ENCODE data around the gene POTEB3.
"Not testable (repeated sequence)": the region's sequence is repeated elsewhere in the genome, so short reads cannot be mapped to it uniquely, and the experiment has no call there.

POTEB3 gene

DNA sequence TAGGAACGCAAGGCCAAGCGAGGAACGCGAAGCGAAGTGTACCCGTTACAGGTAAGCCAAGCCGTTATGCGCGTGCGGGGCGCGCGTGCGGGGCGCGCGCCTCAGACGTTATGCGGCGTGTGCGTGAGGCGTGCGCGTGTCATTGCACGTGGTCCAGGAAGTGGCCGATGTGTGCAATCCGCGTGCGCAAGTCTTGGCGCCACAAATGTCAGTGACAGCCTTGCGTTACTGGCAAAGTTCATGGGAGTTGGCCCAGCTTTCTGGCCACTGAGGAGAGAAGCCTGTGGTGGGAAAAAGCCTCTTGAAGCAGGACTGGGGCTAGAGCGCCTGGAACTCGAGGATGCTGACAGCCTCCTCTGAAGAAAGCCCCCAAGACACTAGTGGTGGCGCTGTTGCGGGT, at the start of gene POTEB3:
Gene POTEB3, minus strand, starts transcription at position 101 of the 400 bp plus-strand sequence. CDS start 488 bp downstream, outside the sequence.
- H3K4me1 ChIP-seq (ENCODE audit: control insufficient read depth in 1 of 2, insufficient read depth in 2 of 2, low read length in 2 of 2); H3K36me3 ChIP-seq (ENCODE audit: control insufficient read depth in 1 of 2, insufficient read depth in 2 of 2, low read length in 2 of 2); H3K9ac ChIP-seq (ENCODE audit: low read depth in 1 of 2, low read length in 2 of 2); H3K4me3 ChIP-seq (ENCODE audit: low read depth in 1 of 2, low read length in 2 of 2); H3K27ac ChIP-seq (ENCODE audit: low read depth, low read length); H3K9me3 ChIP-seq (ENCODE audit: control insufficient read depth in 1 of 2, low read length in 2 of 2); H3K27me3 ChIP-seq (ENCODE audit: control insufficient read depth in 1 of 2, insufficient read depth in 2 of 2, low read length in 2 of 2): not testable (repeated sequence)

DNA sequence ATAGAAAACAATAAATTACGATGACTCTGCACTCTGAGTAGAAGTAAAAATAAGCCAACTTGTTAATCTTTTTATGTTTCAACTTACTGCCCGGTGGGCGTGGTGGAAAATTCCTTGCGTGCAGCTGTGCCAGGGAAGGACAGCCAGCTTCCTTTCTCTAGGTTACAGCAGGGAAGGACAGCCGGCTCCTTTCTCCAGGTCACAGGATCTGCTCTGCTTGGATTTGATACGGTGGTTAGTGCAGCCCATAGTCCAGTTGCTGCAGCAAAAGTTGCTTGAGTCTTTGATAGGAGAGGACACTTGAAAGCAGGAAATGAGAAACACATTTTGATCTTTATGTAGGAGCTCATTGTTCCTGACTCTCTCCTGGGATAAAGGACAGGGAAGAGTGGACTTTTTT, 13.4 kb upstream of the POTEB3 start:
- H3K9me3 ChIP-seq (ENCODE audit: control insufficient read depth in 1 of 2, low read length in 2 of 2); H3K27ac ChIP-seq (ENCODE audit: low read depth, low read length); H3K4me1 ChIP-seq (ENCODE audit: control insufficient read depth in 1 of 2, insufficient read depth in 2 of 2, low read length in 2 of 2); H3K9ac ChIP-seq (ENCODE audit: low read depth in 1 of 2, low read length in 2 of 2); H3K36me3 ChIP-seq (ENCODE audit: control insufficient read depth in 1 of 2, insufficient read depth in 2 of 2, low read length in 2 of 2); H3K4me3 ChIP-seq (ENCODE audit: low read depth in 1 of 2, low read length in 2 of 2); H3K27me3 ChIP-seq (ENCODE audit: control insufficient read depth in 1 of 2, insufficient read depth in 2 of 2, low read length in 2 of 2): not testable (repeated sequence)

DNA sequence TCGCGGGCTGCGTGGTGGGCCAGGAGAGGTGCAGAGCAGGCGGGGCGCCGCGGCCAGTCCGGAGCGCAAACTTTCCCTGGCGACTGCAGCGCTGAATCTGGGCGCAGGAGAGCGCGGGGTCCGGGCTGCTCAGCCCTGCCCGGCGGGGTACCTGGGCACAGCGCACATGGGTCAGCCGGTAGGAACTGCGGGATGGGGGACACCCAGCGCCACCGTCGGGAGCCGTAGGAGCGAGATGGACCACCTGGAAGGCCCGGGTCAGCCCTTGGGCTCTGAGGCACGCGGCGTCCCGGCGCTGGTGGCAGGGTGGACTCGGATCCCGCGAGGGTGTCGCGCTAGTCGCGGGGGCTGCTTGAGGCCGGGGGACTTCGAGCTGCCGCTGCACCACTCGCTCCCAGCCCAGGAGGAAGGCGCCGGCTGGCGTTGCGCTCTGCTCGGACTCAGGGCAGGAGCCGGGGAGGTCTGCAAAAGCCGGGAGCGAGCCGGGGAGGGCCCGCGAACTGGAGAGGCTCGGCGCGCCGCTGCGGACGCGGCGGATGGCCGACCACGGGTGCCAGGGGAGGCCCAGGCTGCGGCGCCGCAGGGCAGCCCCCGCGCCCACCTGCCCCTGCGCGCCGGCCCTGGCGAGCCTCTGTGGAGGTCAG, 11.7 kb upstream of the POTEB3 start:
- not testable (repeated sequence) for H3K4me3 ChIP-seq (ENCODE audit: low read depth in 1 of 2, low read length in 2 of 2); H3K27me3 ChIP-seq (ENCODE audit: control insufficient read depth in 1 of 2, insufficient read depth in 2 of 2, low read length in 2 of 2); H3K9me3 ChIP-seq (ENCODE audit: control insufficient read depth in 1 of 2, low read length in 2 of 2); H3K27ac ChIP-seq (ENCODE audit: low read depth, low read length); H3K4me1 ChIP-seq (ENCODE audit: control insufficient read depth in 1 of 2, insufficient read depth in 2 of 2, low read length in 2 of 2); H3K9ac ChIP-seq (ENCODE audit: low read depth in 1 of 2, low read length in 2 of 2); H3K36me3 ChIP-seq (ENCODE audit: control insufficient read depth in 1 of 2, insufficient read depth in 2 of 2, low read length in 2 of 2)

DNA sequence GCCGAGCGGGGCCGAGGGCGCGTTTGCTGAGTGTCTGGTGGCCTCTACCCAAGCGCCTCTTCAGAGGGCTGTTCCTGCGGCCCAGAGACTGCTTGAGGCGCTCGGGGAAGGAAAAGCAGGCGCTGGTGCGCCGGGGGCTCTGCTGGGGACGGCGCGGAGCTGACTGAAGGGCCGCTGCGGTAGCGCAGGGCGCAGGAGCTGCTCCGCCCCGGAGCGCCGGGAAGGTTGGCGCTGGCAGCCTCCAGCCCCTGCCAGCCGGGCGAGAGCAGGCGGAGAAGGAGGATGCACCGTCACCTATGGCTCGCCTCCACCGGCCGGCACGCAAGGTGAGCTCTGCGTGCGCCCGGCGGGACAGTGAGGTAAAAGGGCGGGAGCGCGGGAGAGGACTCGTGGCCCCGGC, 11.2 kb upstream of the POTEB3 start:
- H3K27me3 ChIP-seq (ENCODE audit: control insufficient read depth in 1 of 2, insufficient read depth in 2 of 2, low read length in 2 of 2); H3K9me3 ChIP-seq (ENCODE audit: control insufficient read depth in 1 of 2, low read length in 2 of 2); H3K36me3 ChIP-seq (ENCODE audit: control insufficient read depth in 1 of 2, insufficient read depth in 2 of 2, low read length in 2 of 2); H3K4me3 ChIP-seq (ENCODE audit: low read depth in 1 of 2, low read length in 2 of 2); H3K27ac ChIP-seq (ENCODE audit: low read depth, low read length); H3K4me1 ChIP-seq (ENCODE audit: control insufficient read depth in 1 of 2, insufficient read depth in 2 of 2, low read length in 2 of 2); H3K9ac ChIP-seq (ENCODE audit: low read depth in 1 of 2, low read length in 2 of 2): not testable (repeated sequence)

DNA sequence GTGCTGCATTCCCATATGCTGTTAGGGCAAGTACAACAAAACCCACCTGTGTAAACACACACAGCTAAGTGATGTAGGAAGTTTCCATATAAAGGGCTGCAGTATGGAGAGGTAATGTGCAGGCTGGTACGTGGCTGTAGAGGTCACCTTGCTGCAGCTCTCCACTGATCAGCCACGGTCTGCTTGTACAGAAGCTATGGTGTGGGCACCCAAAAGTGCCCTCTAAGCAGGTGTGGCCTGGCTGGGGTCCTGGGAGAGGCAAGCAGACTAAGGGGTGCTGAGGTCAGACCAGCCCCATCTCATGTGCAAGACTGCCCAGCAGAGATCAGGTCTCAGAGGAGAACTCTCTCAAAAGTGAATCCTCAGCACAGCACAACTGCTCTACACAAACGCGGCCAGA, 32.9 kb downstream of the POTEB3 start:
- not testable (repeated sequence) for H3K9me3 ChIP-seq (ENCODE audit: control insufficient read depth in 1 of 2, low read length in 2 of 2); H3K4me3 ChIP-seq (ENCODE audit: low read depth in 1 of 2, low read length in 2 of 2); H3K27ac ChIP-seq (ENCODE audit: low read depth, low read length); H3K4me1 ChIP-seq (ENCODE audit: control insufficient read depth in 1 of 2, insufficient read depth in 2 of 2, low read length in 2 of 2); H3K27me3 ChIP-seq (ENCODE audit: control insufficient read depth in 1 of 2, insufficient read depth in 2 of 2, low read length in 2 of 2); H3K9ac ChIP-seq (ENCODE audit: low read depth in 1 of 2, low read length in 2 of 2); H3K36me3 ChIP-seq (ENCODE audit: control insufficient read depth in 1 of 2, insufficient read depth in 2 of 2, low read length in 2 of 2)

DNA sequence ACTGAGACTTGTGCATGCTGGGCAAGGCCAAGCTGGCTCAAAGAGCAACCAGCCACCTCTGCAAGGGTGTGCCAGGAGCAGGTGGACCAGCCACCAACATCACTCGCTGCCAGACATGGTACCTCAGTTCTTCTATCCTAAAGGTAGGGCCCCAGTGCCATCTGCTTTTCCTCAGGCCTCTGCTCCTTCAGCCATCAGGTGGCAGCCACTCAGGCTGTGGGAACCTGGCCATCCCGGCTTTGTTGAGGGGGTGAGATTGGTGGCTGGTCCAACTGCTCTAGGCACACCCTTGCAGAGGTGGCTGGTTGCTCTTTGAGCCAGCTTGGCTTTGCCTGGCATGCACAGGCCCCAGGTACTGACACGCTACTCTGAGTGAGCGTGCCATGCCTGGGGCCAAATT, 38.8 kb downstream of the POTEB3 start:
- not testable (repeated sequence) for H3K36me3 ChIP-seq (ENCODE audit: control insufficient read depth in 1 of 2, insufficient read depth in 2 of 2, low read length in 2 of 2); H3K9ac ChIP-seq (ENCODE audit: low read depth in 1 of 2, low read length in 2 of 2); H3K9me3 ChIP-seq (ENCODE audit: control insufficient read depth in 1 of 2, low read length in 2 of 2); H3K4me1 ChIP-seq (ENCODE audit: control insufficient read depth in 1 of 2, insufficient read depth in 2 of 2, low read length in 2 of 2); H3K4me3 ChIP-seq (ENCODE audit: low read depth in 1 of 2, low read length in 2 of 2); H3K27ac ChIP-seq (ENCODE audit: low read depth, low read length); H3K27me3 ChIP-seq (ENCODE audit: control insufficient read depth in 1 of 2, insufficient read depth in 2 of 2, low read length in 2 of 2)

- H3K4me1 ChIP-seq (ENCODE audit: control insufficient read depth in 1 of 2, insufficient read depth in 2 of 2, low read length in 2 of 2); H3K9me3 ChIP-seq (ENCODE audit: control insufficient read depth in 1 of 2, low read length in 2 of 2); H3K27ac ChIP-seq (ENCODE audit: low read depth, low read length); H3K36me3 ChIP-seq (ENCODE audit: control insufficient read depth in 1 of 2, insufficient read depth in 2 of 2, low read length in 2 of 2); H3K4me3 ChIP-seq (ENCODE audit: low read depth in 1 of 2, low read length in 2 of 2); H3K27me3 ChIP-seq (ENCODE audit: control insufficient read depth in 1 of 2, insufficient read depth in 2 of 2, low read length in 2 of 2); H3K9ac ChIP-seq (ENCODE audit: low read depth in 1 of 2, low read length in 2 of 2): not testable (repeated sequence)
Measured at GRCh38 chr15:21399111-21399510, 41.2 kb downstream of the POTEB3 start.

DNA sequence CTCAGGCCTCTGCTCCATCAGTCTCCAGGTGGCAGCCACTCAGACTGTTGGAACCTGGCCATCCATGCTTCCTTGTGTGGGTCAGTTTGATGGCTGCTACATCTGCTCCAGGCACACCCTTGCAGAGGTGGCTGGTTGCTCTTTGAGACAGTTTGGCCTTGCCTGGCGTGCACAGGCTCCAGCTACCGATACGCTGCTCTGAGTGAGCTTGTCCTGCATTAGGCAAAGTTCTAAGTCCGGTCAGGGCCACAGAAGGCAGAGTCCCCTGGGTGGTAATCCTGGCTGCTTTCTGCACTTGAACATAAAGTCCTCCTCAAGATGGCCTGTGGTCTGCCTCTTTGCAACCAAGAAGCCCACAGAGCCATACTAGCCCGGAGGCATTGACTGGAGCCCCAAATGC, 41.8 kb downstream of the POTEB3 start:
- not testable (repeated sequence) for H3K36me3 ChIP-seq (ENCODE audit: control insufficient read depth in 1 of 2, insufficient read depth in 2 of 2, low read length in 2 of 2); H3K27me3 ChIP-seq (ENCODE audit: control insufficient read depth in 1 of 2, insufficient read depth in 2 of 2, low read length in 2 of 2); H3K27ac ChIP-seq (ENCODE audit: low read depth, low read length); H3K9ac ChIP-seq (ENCODE audit: low read depth in 1 of 2, low read length in 2 of 2); H3K4me3 ChIP-seq (ENCODE audit: low read depth in 1 of 2, low read length in 2 of 2); H3K9me3 ChIP-seq (ENCODE audit: control insufficient read depth in 1 of 2, low read length in 2 of 2); H3K4me1 ChIP-seq (ENCODE audit: control insufficient read depth in 1 of 2, insufficient read depth in 2 of 2, low read length in 2 of 2)

GRCh38 chr15:21397656-21398055, 42.6 kb downstream of the POTEB3 start:
- not testable (repeated sequence) for H3K36me3 ChIP-seq (ENCODE audit: control insufficient read depth in 1 of 2, insufficient read depth in 2 of 2, low read length in 2 of 2); H3K27me3 ChIP-seq (ENCODE audit: control insufficient read depth in 1 of 2, insufficient read depth in 2 of 2, low read length in 2 of 2); H3K27ac ChIP-seq (ENCODE audit: low read depth, low read length); H3K9me3 ChIP-seq (ENCODE audit: control insufficient read depth in 1 of 2, low read length in 2 of 2); H3K4me3 ChIP-seq (ENCODE audit: low read depth in 1 of 2, low read length in 2 of 2); H3K4me1 ChIP-seq (ENCODE audit: control insufficient read depth in 1 of 2, insufficient read depth in 2 of 2, low read length in 2 of 2); H3K9ac ChIP-seq (ENCODE audit: low read depth in 1 of 2, low read length in 2 of 2)

GRCh38 chr15:21397186-21397585, 43.1 kb downstream of the POTEB3 start:
- H3K36me3 ChIP-seq (ENCODE audit: control insufficient read depth in 1 of 2, insufficient read depth in 2 of 2, low read length in 2 of 2); H3K9me3 ChIP-seq (ENCODE audit: control insufficient read depth in 1 of 2, low read length in 2 of 2); H3K27ac ChIP-seq (ENCODE audit: low read depth, low read length); H3K4me3 ChIP-seq (ENCODE audit: low read depth in 1 of 2, low read length in 2 of 2); H3K27me3 ChIP-seq (ENCODE audit: control insufficient read depth in 1 of 2, insufficient read depth in 2 of 2, low read length in 2 of 2); H3K9ac ChIP-seq (ENCODE audit: low read depth in 1 of 2, low read length in 2 of 2); H3K4me1 ChIP-seq (ENCODE audit: control insufficient read depth in 1 of 2, insufficient read depth in 2 of 2, low read length in 2 of 2): not testable (repeated sequence)

GRCh38 chr15:21385961-21386360, 54.3 kb downstream of the POTEB3 start:
- not testable (repeated sequence) for H3K9me3 ChIP-seq (ENCODE audit: control insufficient read depth in 1 of 2, low read length in 2 of 2); H3K27me3 ChIP-seq (ENCODE audit: control insufficient read depth in 1 of 2, insufficient read depth in 2 of 2, low read length in 2 of 2); H3K4me1 ChIP-seq (ENCODE audit: control insufficient read depth in 1 of 2, insufficient read depth in 2 of 2, low read length in 2 of 2); H3K9ac ChIP-seq (ENCODE audit: low read depth in 1 of 2, low read length in 2 of 2); H3K4me3 ChIP-seq (ENCODE audit: low read depth in 1 of 2, low read length in 2 of 2); H3K27ac ChIP-seq (ENCODE audit: low read depth, low read length); H3K36me3 ChIP-seq (ENCODE audit: control insufficient read depth in 1 of 2, insufficient read depth in 2 of 2, low read length in 2 of 2)
